Left ventricle myocardium inferior (tissue), 1 donor: ENCODE data around the gene ATG12. TPM values are rescaled to one million over a fixed set of nuclear protein-coding genes. Genes with fewer than 3 reads are reported as not detected.
A peak's percentile ranks its signal among the peaks of the same experiment; 100 is the strongest.

Experiments
- DNase-seq: peaks from one replicate; pipeline ENCODE4 v3.0.0-alpha.2; 2020
- H3K27ac ChIP-seq: fragments of 200-600 bp; replicated peaks from 2 replicates; pipeline ENCODE4 v1.8.0; 2021
- H3K27me3 ChIP-seq: fragments of 200-600 bp; 2 replicates; pipeline ENCODE4 v1.8.0; 2021; ENCODE audit warnings: low read depth
- H3K36me3 ChIP-seq: fragments of 200-600 bp; 2 replicates; pipeline ENCODE4 v1.8.0; 2021
- H3K4me1 ChIP-seq: fragments of 200-600 bp; 2 replicates; pipeline ENCODE4 v1.8.0; 2021
- H3K4me3 ChIP-seq: fragments of 200-600 bp; 2 replicates; pipeline ENCODE4 v1.8.0; 2021; ENCODE audit warnings: mild to moderate bottlenecking, moderate library complexity
- H3K9me3 ChIP-seq: fragments of 200-600 bp; replicated peaks from 2 replicates; pipeline ENCODE4 v1.8.0; 2021
- intact Hi-C: fragments of 100-400 bp; cut with micrococcal nuclease; formaldehyde crosslinking; loops from one replicate; pipeline ENCODE4 v1.11.0; 2022
- total RNA-seq: library from RNA; stranded (reverse); fragmentation: NEBNext Ultra II Directional; extraction: Animal tissue kit (Norgen Biotek cat#: 25700); gene quantifications from one replicate; pipeline ENCODE4 v1.2.1, GENCODE V29; 2021
- TF ChIP-seq, protein P1 (sequence below): fragments of 200-600 bp; IDR thresholded peaks from 2 replicates; pipeline ENCODE4 v1.8.0; 2021; ENCODE audit warnings: antibody characterized with exemption, mild to moderate bottlenecking, borderline replicate concordance
- donor health status: DM: no; HTN: yes; CAD: no; lungs with severe emphysema.

Gene ATG12
- total RNA-seq, 1 donor from 2014 or later = 24.1 TPM

DNA sequence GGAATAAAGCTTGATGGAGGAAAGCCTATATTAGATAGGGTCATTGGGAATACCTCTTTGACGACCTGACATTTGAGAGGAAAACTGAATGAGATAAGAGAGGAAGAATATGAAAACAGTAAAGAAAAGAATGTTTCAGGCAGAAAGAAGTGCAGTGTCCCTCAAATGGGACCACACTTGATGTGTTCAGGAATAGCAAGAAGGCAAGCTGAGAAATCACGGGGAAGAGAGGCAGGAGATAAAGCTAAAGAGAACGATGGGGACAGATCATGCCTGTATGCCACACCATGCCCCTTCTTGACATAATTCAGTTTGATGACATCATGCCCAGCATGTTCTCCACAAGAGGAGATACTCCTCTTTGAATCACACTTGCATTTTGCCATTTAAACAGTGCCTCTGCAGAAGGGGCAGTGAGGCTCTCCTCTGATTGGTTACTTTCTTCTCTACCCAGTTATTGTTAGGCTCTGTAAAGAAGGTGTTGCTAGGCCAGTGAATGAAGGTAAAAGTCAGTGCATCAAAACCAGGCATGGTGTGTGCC lies 8.0 kb upstream of the ATG12 start:
- TF ChIP-seq, protein P1, sequence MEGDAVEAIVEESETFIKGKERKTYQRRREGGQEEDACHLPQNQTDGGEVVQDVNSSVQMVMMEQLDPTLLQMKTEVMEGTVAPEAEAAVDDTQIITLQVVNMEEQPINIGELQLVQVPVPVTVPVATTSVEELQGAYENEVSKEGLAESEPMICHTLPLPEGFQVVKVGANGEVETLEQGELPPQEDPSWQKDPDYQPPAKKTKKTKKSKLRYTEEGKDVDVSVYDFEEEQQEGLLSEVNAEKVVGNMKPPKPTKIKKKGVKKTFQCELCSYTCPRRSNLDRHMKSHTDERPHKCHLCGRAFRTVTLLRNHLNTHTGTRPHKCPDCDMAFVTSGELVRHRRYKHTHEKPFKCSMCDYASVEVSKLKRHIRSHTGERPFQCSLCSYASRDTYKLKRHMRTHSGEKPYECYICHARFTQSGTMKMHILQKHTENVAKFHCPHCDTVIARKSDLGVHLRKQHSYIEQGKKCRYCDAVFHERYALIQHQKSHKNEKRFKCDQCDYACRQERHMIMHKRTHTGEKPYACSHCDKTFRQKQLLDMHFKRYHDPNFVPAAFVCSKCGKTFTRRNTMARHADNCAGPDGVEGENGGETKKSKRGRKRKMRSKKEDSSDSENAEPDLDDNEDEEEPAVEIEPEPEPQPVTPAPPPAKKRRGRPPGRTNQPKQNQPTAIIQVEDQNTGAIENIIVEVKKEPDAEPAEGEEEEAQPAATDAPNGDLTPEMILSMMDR = no peak
- Histone ChIP-seq H3K36me3 (peaks cover 5% of the 10 kb centered on the region), H3K4me3 (no peak overlapping the region), H3K4me1 (peaks cover 70% of the 10 kb centered on the region), H3K27ac (peak overlapping the region; percentile 16), H3K27me3 (no peaks in the 10 kb centered on the region), H3K9me3 (peaks cover 11% of the 10 kb centered on the region)
- intact Hi-C loops = no loop called here
- DNase-seq = no peak

DNA sequence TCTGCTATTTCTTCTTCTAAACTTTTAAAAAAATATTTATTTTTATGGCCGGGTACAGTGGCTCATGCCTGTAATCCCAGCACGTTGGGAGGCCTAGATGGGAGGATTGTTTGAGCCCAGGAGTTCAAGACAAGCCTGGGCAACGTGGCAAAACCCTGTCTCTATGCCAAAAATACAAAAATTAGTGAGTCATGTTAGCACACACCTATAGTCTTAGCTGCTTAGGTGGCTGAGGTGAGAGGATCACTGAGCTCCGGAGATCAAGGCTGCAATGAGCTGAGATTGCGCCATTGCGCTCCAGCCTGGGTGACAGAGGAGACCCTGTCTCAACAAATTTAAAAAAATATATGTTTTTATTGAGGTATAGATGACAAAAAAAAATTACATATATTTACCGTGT lies 5.9 kb upstream of the ATG12 start:
- Histone ChIP-seq H3K27ac (no peak overlapping the region), H3K27me3 (no peaks in the 10 kb centered on the region), H3K36me3 (no peaks in the 10 kb centered on the region), H3K9me3 (no peaks in the 10 kb centered on the region), H3K4me1 (peaks cover 87% of the 10 kb centered on the region), H3K4me3 (no peak overlapping the region)
- TF ChIP-seq, protein P1 = no peak
- no peak for DNase-seq
- intact Hi-C loops = no loop called here

DNA sequence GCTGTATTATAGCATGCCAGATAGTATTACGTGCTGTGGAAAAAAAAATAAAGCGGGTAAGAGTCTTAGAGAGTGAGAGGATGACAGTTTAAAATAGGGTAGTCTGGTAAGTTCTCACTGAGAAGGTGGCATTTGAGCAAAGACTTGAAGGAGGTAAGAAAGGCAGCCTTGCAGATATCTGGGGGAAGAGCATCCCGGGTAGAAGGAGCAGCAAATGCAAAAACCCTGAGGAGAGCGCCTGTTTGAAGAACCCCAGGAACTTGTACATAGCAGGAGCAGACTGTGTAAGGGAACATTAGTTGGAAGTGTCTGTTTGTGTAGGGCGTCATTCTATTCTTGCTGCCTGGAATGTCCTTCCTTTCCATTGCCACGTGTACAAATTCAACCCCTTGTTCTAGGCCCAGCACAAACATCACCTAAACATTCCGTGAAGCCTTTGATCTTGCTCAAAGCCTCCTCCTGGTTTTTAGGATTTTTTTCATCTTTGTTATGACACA lies 3.0 kb upstream of the ATG12 start:
- Histone ChIP-seq H3K27ac (peak overlapping the region; percentile 97), H3K36me3 (no peaks in the 10 kb centered on the region), H3K27me3 (no peaks in the 10 kb centered on the region), H3K4me3 (peak overlapping the region; percentile 89), H3K4me1 (peaks cover 81% of the 10 kb centered on the region), H3K9me3 (no peaks in the 10 kb centered on the region)
- TF ChIP-seq, protein P1 = no peak
- no peak for DNase-seq
- intact Hi-C loops = no loop called here

DNA sequence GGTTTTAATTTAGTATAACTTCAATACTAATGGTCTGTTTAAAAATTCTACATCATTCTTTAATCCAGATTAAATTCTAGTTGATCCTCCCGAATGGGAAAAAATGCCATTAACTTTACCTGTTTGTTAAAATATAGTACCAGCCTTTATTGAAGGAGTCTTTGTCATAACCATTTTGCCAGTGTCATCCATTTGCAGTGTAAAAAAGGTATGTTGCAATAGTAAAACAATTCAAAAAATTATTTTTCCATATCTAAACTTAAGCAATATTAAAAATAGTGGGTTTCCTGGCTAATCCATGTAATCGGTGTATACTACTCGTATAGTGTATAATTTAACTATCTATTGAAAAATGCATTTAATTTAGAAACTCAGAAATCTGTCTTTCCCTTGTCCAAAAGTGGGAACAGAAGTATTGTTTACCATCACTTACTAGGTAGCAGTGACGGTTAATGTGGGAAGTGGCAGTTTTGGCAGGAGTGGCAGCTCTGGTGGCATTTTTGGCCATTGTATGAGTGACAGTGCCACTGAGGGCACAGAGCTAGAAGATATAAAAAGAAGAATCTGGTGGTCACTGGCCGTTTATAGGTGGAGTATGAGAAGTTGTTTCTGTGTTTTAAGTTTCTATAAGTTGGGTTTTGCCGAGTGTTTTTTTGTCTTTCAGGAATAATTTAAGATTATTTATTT lies 2.2 kb upstream of the ATG12 start:
- intact Hi-C loops = no loop called here
- H3K36me3 ChIP-seq = no peaks in the 10 kb centered on the region
- no peaks in the 10 kb centered on the region for H3K9me3 ChIP-seq
- peak overlapping the region; percentile 89 for H3K4me3 ChIP-seq
- H3K27ac ChIP-seq = peak overlapping the region; percentile 97
- TF ChIP-seq, protein P1 = no peak
- H3K27me3 ChIP-seq = no peaks in the 10 kb centered on the region
- no peak for DNase-seq
- peaks cover 81% of the 10 kb centered on the region for H3K4me1 ChIP-seq

DNA sequence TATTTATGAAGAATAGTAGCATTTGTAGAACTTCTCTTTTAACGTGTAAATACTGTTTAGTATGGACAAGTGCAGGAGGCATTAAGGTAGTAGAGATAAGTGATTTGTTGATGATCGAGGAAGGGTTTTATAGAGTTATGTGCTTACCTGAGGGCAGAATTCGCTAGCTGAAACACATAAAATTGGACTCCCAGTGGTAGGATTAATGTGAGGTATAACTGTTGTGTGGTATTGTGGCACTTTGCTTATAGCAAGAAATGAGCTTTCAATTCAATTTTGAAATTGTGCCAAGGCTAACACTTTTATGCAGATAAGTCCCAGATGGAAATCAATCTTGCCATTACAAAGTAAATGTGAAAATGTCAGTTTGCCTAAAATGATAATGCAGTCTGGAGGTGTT lies 1.6 kb upstream of the ATG12 start:
- Histone ChIP-seq H3K36me3 (no peaks in the 10 kb centered on the region), H3K4me3 (peak overlapping the region; percentile 89), H3K27ac (peak overlapping the region; percentile 97), H3K27me3 (no peaks in the 10 kb centered on the region), H3K4me1 (peaks cover 85% of the 10 kb centered on the region), H3K9me3 (no peaks in the 10 kb centered on the region)
- intact Hi-C loops = no loop called here
- TF ChIP-seq, protein P1 = no peak
- DNase-seq = no peak
